Activated CD8-positive, alpha-beta T cell treated with anti-CD3 and anti-CD28 coated beads for 36 hours (primary cell): ENCODE measurements around the gene NCAPH2. TPM values are rescaled to one million over a fixed set of nuclear protein-coding genes. Genes with fewer than 3 reads are reported as not detected.
A peak's percentile ranks its signal among the peaks of the same experiment; 100 is the strongest.

ENCODE experiments used
- ATAC-seq: fragments of 200-7000 bp; cut with Tn5 transposase; one replicate; pipeline ENCODE4 v1.10.0; 2021; ENCODE audit warnings: mild to moderate bottlenecking, moderate library complexity
- CTCF ChIA-PET: fragments of 350-600 bp; sonication (Branson Sonifier 250); formaldehyde crosslinking; loops from one replicate; lab custom pipeline; 2021; ENCODE audit warnings: antibody characterized with exemption; lab: Charles Lee
- POLR2A ChIA-PET: fragments of 350-600 bp; sonication (Branson Sonifier 250); formaldehyde crosslinking; loops from one replicate; lab custom pipeline; 2021; ENCODE audit warnings: antibody characterized with exemption; lab: Charles Lee
- DNase-seq: peaks from one replicate; pipeline ENCODE4 v3.0.0-alpha.2; 2020
- H3K27ac Mint-ChIP-seq: one replicate; pipeline ENCODE4 v1.8.0; 2021; ENCODE audit warnings: mild to moderate bottlenecking, mixed read lengths
- H3K27me3 Mint-ChIP-seq: one replicate; pipeline ENCODE4 v1.8.0; 2021; ENCODE audit warnings: mixed read lengths
- H3K36me3 Mint-ChIP-seq: one replicate; pipeline ENCODE4 v1.8.0; 2021; ENCODE audit warnings: low read depth, mixed read lengths
- H3K4me1 Mint-ChIP-seq: one replicate; pipeline ENCODE4 v1.8.0; 2021; ENCODE audit warnings: low read depth, mixed read lengths
- H3K4me3 Mint-ChIP-seq: one replicate; pipeline ENCODE4 v1.8.0; 2021; ENCODE audit warnings: mild to moderate bottlenecking, moderate library complexity, mixed read lengths
- H3K9me3 Mint-ChIP-seq: one replicate; pipeline ENCODE4 v1.8.0; 2021; ENCODE audit warnings: mixed read lengths
- intact Hi-C: fragments of 100-400 bp; cut with micrococcal nuclease; formaldehyde crosslinking; loops from one replicate; pipeline ENCODE4 v1.10.0; 2022
- total RNA-seq, 2 experiments: library from RNA; stranded (reverse); gene quantifications; one replicate each; pipeline ENCODE4 v1.2.3, GENCODE V29; 2021
- TF ChIP-seq, protein P1 (sequence below): fragments of 200-600 bp; IDR thresholded peaks from one replicate; pipeline ENCODE4 v1.8.0; 2022; ENCODE audit warnings: antibody characterized with exemption, mild to moderate bottlenecking

The NCAPH2 gene
- total RNA-seq, 2 experiments from 2014 or later: 121 to 126 TPM

GRCh38 chr22:50522806-50523438 lies 14.9 kb downstream of the NCAPH2 start:
- intact Hi-C loops: no loop called here
- Mint-ChIP-seq H3K27ac (no peak overlapping the region), H3K27me3 (no peaks in the 10 kb centered on the region), H3K4me3 (peak overlapping the region; percentile 94), H3K36me3 (peaks cover 30% of the 10 kb centered on the region), H3K4me1 (peaks cover 19% of the 10 kb centered on the region), H3K9me3 (no peaks in the 10 kb centered on the region)
- ATAC-seq (no peak), DNase-seq (no peak)
- ChIA-PET POLR2A (interaction anchor here (0.6 to 5.3 kb wide), 6 partner anchors 8 to 79 kb away, joined by 3 to 111 read pairs (median 4); partner anchors contain the start of genes KLHDC7B, LMF2, NCAPH2 and SYCE3), CTCF (interaction anchor here (1.3 kb wide), 1 partner anchor 40 kb away, joined by 4 read pairs; the partner anchor contains the start of gene SYCE3)
- TF ChIP-seq, protein P1, sequence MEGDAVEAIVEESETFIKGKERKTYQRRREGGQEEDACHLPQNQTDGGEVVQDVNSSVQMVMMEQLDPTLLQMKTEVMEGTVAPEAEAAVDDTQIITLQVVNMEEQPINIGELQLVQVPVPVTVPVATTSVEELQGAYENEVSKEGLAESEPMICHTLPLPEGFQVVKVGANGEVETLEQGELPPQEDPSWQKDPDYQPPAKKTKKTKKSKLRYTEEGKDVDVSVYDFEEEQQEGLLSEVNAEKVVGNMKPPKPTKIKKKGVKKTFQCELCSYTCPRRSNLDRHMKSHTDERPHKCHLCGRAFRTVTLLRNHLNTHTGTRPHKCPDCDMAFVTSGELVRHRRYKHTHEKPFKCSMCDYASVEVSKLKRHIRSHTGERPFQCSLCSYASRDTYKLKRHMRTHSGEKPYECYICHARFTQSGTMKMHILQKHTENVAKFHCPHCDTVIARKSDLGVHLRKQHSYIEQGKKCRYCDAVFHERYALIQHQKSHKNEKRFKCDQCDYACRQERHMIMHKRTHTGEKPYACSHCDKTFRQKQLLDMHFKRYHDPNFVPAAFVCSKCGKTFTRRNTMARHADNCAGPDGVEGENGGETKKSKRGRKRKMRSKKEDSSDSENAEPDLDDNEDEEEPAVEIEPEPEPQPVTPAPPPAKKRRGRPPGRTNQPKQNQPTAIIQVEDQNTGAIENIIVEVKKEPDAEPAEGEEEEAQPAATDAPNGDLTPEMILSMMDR: no peak

DNA sequence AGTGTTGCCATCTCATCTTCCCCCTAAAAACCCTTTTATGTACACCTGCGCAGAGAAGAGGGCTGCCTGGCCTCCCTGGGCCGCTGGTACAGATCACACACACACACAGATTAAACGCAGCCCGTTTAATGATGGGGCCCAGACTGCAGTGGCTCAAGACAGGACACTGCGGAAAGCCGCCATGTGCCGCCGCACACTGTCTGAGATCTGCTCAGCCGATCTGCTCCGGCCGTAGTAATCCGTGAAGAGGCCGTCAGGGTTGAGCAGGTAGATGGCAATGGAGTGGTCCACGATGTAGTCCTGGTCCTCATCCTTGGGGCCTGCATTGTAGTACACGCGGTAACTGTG lies 15.4 kb downstream of the NCAPH2 start:
- ChIA-PET POLR2A (interaction anchor here (0.8 to 5.8 kb wide), 7 partner anchors 8 to 97 kb away, joined by 3 to 111 read pairs (median 21); partner anchors contain the start of genes LMF2, NCAPH2, SBF1 and SYCE3), CTCF (no interaction called here)
- ATAC-seq (no peak), DNase-seq (no peak)
- Mint-ChIP-seq H3K4me3 (peak overlapping the region; percentile 94), H3K4me1 (peaks cover 23% of the 10 kb centered on the region), H3K9me3 (no peaks in the 10 kb centered on the region), H3K36me3 (peaks cover 31% of the 10 kb centered on the region), H3K27me3 (no peaks in the 10 kb centered on the region), H3K27ac (no peak overlapping the region)
- intact Hi-C loops: no loop called here
- TF ChIP-seq, protein P1: no peak

DNA sequence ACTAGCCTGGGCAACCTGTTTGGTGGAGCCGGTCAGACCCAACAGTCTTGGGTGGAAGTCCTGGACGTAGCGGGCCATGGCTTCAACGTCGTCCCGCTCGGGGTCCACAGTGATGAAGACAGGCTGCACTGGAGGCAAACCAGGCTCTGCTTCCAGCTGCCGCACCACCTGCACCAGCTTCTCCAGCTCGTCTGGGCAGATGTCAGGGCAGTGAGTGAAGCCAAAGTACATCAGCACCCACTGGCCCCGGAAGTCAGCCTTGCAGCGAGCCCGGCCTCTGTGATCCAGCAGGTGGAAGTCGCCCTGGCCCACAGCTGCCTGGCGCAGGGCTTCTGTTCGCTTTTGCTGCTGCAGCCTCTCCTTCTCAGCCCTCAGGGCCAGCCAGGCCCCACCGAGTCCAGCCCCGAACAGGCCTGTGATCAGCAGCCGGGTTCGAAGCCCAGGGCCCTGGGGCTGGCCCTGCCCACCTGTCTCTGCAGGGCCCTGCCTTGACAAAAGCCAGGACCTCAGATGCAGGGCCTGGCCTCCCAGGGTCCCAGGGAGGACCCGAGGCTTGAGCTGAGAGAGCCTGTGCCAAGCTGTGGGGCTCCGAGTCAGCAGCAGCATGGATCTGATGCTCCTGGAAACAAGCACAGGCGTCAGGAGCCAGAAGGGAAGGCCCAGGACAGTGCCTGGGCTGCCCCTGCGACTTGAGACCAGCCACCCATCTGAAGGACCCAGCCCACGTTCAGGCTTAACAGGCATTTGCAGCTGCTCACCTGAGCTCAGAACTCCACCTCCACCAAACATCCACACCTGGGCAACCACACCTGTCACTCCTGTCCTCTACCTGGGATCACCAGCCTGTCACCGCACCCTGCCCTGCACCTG lies 16.0 kb downstream of the NCAPH2 start:
- H3K27me3 Mint-ChIP-seq: no peaks in the 10 kb centered on the region
- H3K36me3 Mint-ChIP-seq: peaks cover 36% of the 10 kb centered on the region
- H3K27ac Mint-ChIP-seq: peak overlapping the region; percentile 86
- POLR2A ChIA-PET: interaction anchor here (0.8 to 6.7 kb wide), 16 partner anchors 8 to 333 kb away, joined by 3 to 175 read pairs (median 20); partner anchors contain the start of genes CHKB, KLHDC7B, LMF2 and NCAPH2
- intact Hi-C loops: no loop called here
- CTCF ChIA-PET: interaction anchor here (1.4 to 4.3 kb wide), 10 partner anchors 9 to 318 kb away, joined by 3 to 80 read pairs (median 21); partner anchors contain the start of genes KLHDC7B, LMF2, NCAPH2 and SYCE3
- ATAC-seq (no peak), DNase-seq (no peak)
- H3K9me3 Mint-ChIP-seq: no peaks in the 10 kb centered on the region
- peaks cover 25% of the 10 kb centered on the region for H3K4me1 Mint-ChIP-seq
- TF ChIP-seq, protein P1: no peak
- peak overlapping the region; percentile 94 for H3K4me3 Mint-ChIP-seq

DNA sequence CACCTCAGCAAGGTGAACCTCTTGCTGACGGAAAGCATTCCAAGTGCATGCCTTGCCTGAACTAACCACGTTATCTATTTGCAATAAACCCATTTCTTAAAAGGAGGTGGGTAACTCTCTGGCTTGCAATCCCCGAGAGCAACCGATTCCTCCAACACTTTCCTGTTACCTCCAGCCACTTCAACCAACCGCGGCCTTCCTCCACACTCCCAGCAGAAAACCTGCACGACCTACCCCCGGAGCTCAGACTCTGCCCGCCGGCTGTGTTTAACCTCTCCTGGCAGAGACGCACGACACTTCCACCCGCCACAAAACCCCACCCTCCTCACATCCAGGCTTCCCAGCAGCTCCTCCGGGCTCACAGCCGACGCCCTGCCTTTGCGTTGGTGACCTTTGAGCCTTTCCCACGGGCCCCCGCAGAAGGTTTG lies 16.7 kb downstream of the NCAPH2 start:
- intact Hi-C loops: loop anchor here (5.0 kb wide), 1 partner anchor 58 kb away; the partner anchor contains the start of gene CHKB
- ChIA-PET POLR2A (interaction anchor here (0.8 to 6.7 kb wide), 20 partner anchors 9 to 334 kb away, joined by 3 to 175 read pairs (median 14); partner anchors contain the start of genes CHKB, HDAC10, KLHDC7B and LMF2), CTCF (interaction anchor here (1.3 to 4.3 kb wide), 16 partner anchors 10 to 318 kb away, joined by 3 to 80 read pairs (median 14); partner anchors contain the start of genes HDAC10, KLHDC7B, LMF2 and MAPK12)
- no peak for ATAC-seq
- H3K27ac Mint-ChIP-seq: peak overlapping the region; percentile 86
- no peak for DNase-seq
- no peaks in the 10 kb centered on the region for H3K9me3 Mint-ChIP-seq
- peaks cover 25% of the 10 kb centered on the region for H3K4me1 Mint-ChIP-seq
- no peaks in the 10 kb centered on the region for H3K27me3 Mint-ChIP-seq
- H3K4me3 Mint-ChIP-seq: peak overlapping the region; percentile 94
- peaks cover 32% of the 10 kb centered on the region for H3K36me3 Mint-ChIP-seq
- TF ChIP-seq, protein P1: no peak
